BLaER1 treated with 17β-estradiol and CSF1 and Interleukin-3, amounts not matched to agents 10 nM and 100 nM (cell line): Measurements from ENCODE around the gene UGT1A6.
A peak's percentile ranks its signal among the peaks of the same experiment; 100 is the strongest.

Experiments used
- H3K27ac ChIP-seq, 11 experiments: shearing (Covaris generic); formaldehyde crosslinking; 2 replicates each; pipeline ENCODE4 v1.8.1; 2022
- H3K27me3 ChIP-seq, 11 experiments: shearing (Covaris generic); formaldehyde crosslinking; 2 replicates each; pipeline ENCODE4 v1.8.1; 2022
- H3K36me3 ChIP-seq, 11 experiments: shearing (Covaris generic); formaldehyde crosslinking; 2 replicates each; pipeline ENCODE4 v1.8.1; 2022
- H3K4me1 ChIP-seq, 10 experiments: shearing (Covaris generic); formaldehyde crosslinking; 2 replicates each; pipeline ENCODE4 v1.8.1; 2022
- H3K4me2 ChIP-seq, 11 experiments: shearing (Covaris generic); formaldehyde crosslinking; 2 replicates each; pipeline ENCODE4 v1.8.1; 2022
- H3K4me3 ChIP-seq, 10 experiments: shearing (Covaris generic); formaldehyde crosslinking; 2 replicates each; pipeline ENCODE4 v1.8.1; 2022
- H3K9ac ChIP-seq, 11 experiments: shearing (Covaris generic); formaldehyde crosslinking; 2 replicates each; pipeline ENCODE4 v1.8.1; 2022
- H3K9me3 ChIP-seq, 11 experiments: shearing (Covaris generic); formaldehyde crosslinking; replicated peaks in 1 of 11; 2 replicates each; pipeline ENCODE4 v1.8.1; 2022
- H4K20me1 ChIP-seq, 11 experiments: shearing (Covaris generic); formaldehyde crosslinking; 2 replicates each; pipeline ENCODE4 v1.8.1; 2022
- Cebpa-rat ChIP-seq, 11 experiments: shearing (Covaris generic); IDR thresholded peaks; 2 replicates each; pipeline ENCODE4 v1.8.1; 2022

UGT1A6 gene

DNA sequence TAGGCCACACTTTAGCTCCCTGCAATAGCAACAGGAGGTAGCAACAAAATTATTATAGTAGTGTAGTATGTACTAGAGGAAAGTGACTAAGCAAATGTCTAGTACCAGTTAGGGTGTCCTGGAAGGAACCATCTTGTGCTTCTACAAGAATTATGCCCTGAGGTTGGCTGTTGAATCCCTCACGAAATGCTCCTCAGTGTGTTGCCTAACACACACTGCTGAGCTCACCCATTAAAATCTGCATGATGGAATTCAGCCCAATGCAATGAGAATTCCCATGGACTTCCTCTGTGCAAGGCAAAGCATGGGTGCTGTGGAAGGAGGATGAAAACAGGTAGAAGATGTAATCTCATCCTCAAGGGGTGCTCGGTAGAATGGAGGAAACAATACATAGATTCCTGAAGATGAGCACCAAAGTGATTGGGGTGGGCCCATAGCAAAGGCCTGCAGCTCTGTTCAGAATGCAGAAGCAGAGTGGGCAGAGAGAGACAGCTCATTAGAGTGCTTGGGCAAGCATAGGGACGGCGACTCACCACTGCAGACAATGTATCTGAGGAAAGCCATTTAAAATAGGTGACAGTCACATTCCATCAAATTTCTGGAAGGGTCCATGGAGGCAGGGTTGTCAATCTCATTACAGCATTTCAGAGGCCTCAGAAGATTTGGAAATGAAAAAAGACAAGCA, 12.2 kb upstream of the UGT1A6 start:
- H4K20me1 ChIP-seq = no peaks in the 10 kb centered on the region
- no peak for TF ChIP-seq Cebpa-rat (IDR thresholded peaks at IDR 0.05)
- H3K36me3 ChIP-seq = no peaks in the 10 kb centered on the region
- H3K9ac ChIP-seq = no peak overlapping the region
- no peak overlapping the region for H3K4me2 ChIP-seq
- no peaks in the 10 kb centered on the region for H3K27me3 ChIP-seq
- H3K4me3 ChIP-seq = no peak overlapping the region
- peaks cover 6 to 14% (median 9%) of the 10 kb centered on the region in 10 experiments; a peak in 18 of 20 replicates for H3K4me1 ChIP-seq
- H3K9me3 ChIP-seq = no peaks in the 10 kb centered on the region
- H3K27ac ChIP-seq = no peak overlapping the region

- Histone ChIP-seq H3K4me2 (peak within 1 kb of the TSS in 10 of 11 experiments; percentile 9 to 48 (median 42); a peak in 14 of 22 replicates), H3K4me1 (peaks cover 6 to 14% (median 9%) of the 10 kb centered on the region in 10 experiments; a peak in 18 of 20 replicates), H3K27ac (no peak within 1 kb of the TSS), H3K9me3 (no peaks in the 10 kb centered on the region), H3K9ac (no peak within 1 kb of the TSS), H3K36me3 (no peaks in the 10 kb centered on the region), H3K27me3 (no peaks in the 10 kb centered on the region), H3K4me3 (no peak within 1 kb of the TSS), H4K20me1 (no peaks in the 10 kb centered on the region)
- TF ChIP-seq Cebpa-rat (IDR thresholded peaks at IDR 0.05) = no peak
Measured at GRCh38 chr2:233681521-233682099, 11.1 kb upstream of the UGT1A6 start, which contains the start of gene UGT1A7. Gene UGT1A7 (plus strand): TSS chr2:233681901. CDS start chr2:233681938, 37 bp downstream.

DNA sequence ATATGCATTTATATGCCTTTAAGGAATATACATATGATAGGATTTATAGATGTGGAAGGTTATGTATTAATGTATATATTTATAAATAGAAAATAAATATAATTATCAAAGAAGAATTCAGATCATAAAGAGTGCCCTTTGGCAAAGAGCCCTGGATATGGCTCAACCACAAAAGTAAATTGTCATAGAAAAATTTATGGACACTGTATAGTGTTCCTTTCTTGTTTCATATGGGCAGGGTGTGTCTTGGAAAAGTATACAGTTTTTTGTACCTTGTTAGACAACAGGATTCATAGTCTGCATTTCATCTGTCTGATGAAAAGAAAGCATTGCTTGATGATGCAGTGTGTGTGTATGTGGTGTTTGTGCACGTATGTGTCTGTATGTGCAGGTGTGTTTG, 8.1 kb upstream of the UGT1A6 start:
- Histone ChIP-seq H3K9me3 (no peaks in the 10 kb centered on the region), H4K20me1 (no peaks in the 10 kb centered on the region), H3K4me3 (no peak overlapping the region), H3K27me3 (no peaks in the 10 kb centered on the region), H3K4me2 (no peak overlapping the region), H3K27ac (no peak overlapping the region), H3K9ac (no peak overlapping the region), H3K36me3 (no peaks in the 10 kb centered on the region), H3K4me1 (peaks cover 6 to 14% (median 9%) of the 10 kb centered on the region in 10 experiments; a peak in 18 of 20 replicates)
- TF ChIP-seq Cebpa-rat (IDR thresholded peaks at IDR 0.05) = no peak

GRCh38 chr2:233686928-233687327, 5.8 kb upstream of the UGT1A6 start:
- no peak overlapping the region for H3K27ac ChIP-seq
- no peak for TF ChIP-seq Cebpa-rat (IDR thresholded peaks at IDR 0.05)
- no peaks in the 10 kb centered on the region for H3K36me3 ChIP-seq

GRCh38 chr2:233688341-233688740, 4.3 kb upstream of the UGT1A6 start:
- peaks cover 0 to 5% (median 0%) of the 10 kb centered on the region in 10 experiments; a peak in 5 of 20 replicates for H3K4me1 ChIP-seq
- no peaks in the 10 kb centered on the region for H4K20me1 ChIP-seq
- no peak for TF ChIP-seq Cebpa-rat (IDR thresholded peaks at IDR 0.05)
- H3K27me3 ChIP-seq = no peaks in the 10 kb centered on the region
- H3K4me3 ChIP-seq = no peak overlapping the region
- H3K9ac ChIP-seq = no peak overlapping the region
- H3K9me3 ChIP-seq = no peaks in the 10 kb centered on the region
- no peak overlapping the region for H3K4me2 ChIP-seq
- H3K27ac ChIP-seq = no peak overlapping the region
- H3K36me3 ChIP-seq = no peaks in the 10 kb centered on the region

More at GRCh38 chr2:233686928-233687327, 5.8 kb upstream of the UGT1A6 start:
- Histone ChIP-seq H3K4me2 (no peak overlapping the region), H3K9me3 (no peaks in the 10 kb centered on the region), H3K4me3 (no peak overlapping the region), H4K20me1 (no peaks in the 10 kb centered on the region), H3K9ac (no peak overlapping the region), H3K4me1 (peaks cover 6 to 18% (median 9%) of the 10 kb centered on the region in 10 experiments; a peak in 18 of 20 replicates), H3K27me3 (no peaks in the 10 kb centered on the region)

- TF ChIP-seq Cebpa-rat (IDR thresholded peaks at IDR 0.05) = no peak
- Histone ChIP-seq H3K9me3 (no peaks in the 10 kb centered on the region), H3K9ac (no peak overlapping the region), H3K4me2 (no peak overlapping the region), H3K4me3 (no peak overlapping the region), H3K27ac (no peak overlapping the region), H3K4me1 (peaks cover 0 to 5% (median 0%) of the 10 kb centered on the region in 10 experiments; a peak in 2 of 20 replicates), H4K20me1 (no peaks in the 10 kb centered on the region), H3K36me3 (no peaks in the 10 kb centered on the region), H3K27me3 (no peaks in the 10 kb centered on the region)
Measured at GRCh38 chr2:233689031-233689430, 3.7 kb upstream of the UGT1A6 start.

- no peaks in the 10 kb centered on the region for H3K27me3 ChIP-seq
- H4K20me1 ChIP-seq = no peaks in the 10 kb centered on the region
- H3K4me3 ChIP-seq = no peak overlapping the region
- no peak overlapping the region for H3K9ac ChIP-seq
- H3K4me1 ChIP-seq = peaks cover 0 to 5% (median 0%) of the 10 kb centered on the region in 10 experiments; a peak in 2 of 20 replicates
- no peaks in the 10 kb centered on the region for H3K9me3 ChIP-seq
- H3K27ac ChIP-seq = no peak overlapping the region
- TF ChIP-seq Cebpa-rat (IDR thresholded peaks at IDR 0.05) = no peak
- H3K4me2 ChIP-seq = no peak overlapping the region
- no peaks in the 10 kb centered on the region for H3K36me3 ChIP-seq
Measured at GRCh38 chr2:233689501-233689900, 3.2 kb upstream of the UGT1A6 start.

GRCh38 chr2:233690444-233690843, 2.2 kb upstream of the UGT1A6 start:
- Histone ChIP-seq H3K27ac (no peak overlapping the region), H3K4me1 (peaks cover 0 to 5% (median 0%) of the 10 kb centered on the region in 10 experiments; a peak in 2 of 20 replicates), H3K27me3 (no peaks in the 10 kb centered on the region), H3K4me2 (no peak overlapping the region), H3K9ac (no peak overlapping the region), H4K20me1 (no peaks in the 10 kb centered on the region), H3K4me3 (no peak overlapping the region), H3K36me3 (no peaks in the 10 kb centered on the region), H3K9me3 (no peaks in the 10 kb centered on the region)
- no peak for TF ChIP-seq Cebpa-rat (IDR thresholded peaks at IDR 0.05)

DNA sequence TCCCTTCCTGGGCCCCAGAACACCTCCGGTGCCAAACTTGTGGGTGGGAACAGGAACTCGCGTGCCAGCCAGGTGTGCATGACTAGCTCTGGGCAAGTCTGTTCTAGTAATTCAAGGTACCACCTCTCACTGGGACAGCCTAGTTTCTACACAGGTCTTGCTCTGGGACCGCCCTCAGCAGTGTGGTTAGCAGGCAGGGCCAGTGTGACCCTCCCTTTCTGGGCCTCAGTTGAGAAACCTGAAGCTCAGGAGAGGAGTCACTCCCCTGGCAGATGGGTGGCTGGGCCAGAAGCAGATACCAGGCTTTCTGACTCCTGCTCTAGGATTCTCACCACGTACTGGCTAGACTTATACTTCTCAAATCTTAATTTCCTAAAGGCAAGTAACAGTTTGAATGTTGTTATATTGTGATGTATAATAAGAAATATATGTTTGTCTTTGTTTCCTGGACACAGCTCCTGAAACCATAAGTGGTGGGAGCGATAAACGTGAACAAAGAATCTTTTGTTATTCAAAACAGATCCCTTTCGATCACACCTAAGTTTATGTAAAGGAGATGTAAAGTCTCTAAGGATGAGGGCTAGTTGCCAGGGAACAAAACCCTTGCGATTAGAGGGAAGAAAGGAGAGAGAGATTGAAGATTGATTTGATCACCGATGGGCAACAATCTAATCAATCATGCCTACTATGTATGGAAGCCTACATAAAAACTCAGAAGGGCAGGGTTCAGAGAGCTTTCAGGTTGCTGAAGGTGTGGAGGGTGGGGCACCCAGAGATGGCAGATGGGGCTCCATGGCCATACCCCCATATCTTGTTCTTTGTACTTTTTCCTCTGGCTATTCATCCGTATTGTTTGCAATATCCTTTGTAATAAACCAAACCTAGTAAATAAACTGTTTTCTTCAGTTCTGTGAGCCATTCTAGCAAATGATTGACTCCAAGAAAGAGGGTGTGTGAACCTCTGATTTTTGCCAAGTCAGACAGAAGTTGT, 952 bp upstream of the UGT1A6 start:
- Histone ChIP-seq H4K20me1 (no peaks in the 10 kb centered on the region), H3K4me3 (no peak overlapping the region), H3K4me1 (peaks cover 0 to 5% (median 0%) of the 10 kb centered on the region in 10 experiments; a peak in 2 of 20 replicates), H3K9ac (no peak overlapping the region), H3K9me3 (no peaks in the 10 kb centered on the region), H3K36me3 (no peaks in the 10 kb centered on the region), H3K27ac (no peak overlapping the region), H3K4me2 (no peak overlapping the region; a peak in 1 of 22 replicates), H3K27me3 (no peaks in the 10 kb centered on the region)
- TF ChIP-seq Cebpa-rat (IDR thresholded peaks at IDR 0.05) = no peak
